OCI-LY7 (cell line): ENCODE measurements around the gene DNAJC21. TPM values are rescaled to one million over a fixed set of nuclear protein-coding genes. Genes with fewer than 3 reads are reported as not detected.
"Not testable (repeated sequence)": the region's sequence is repeated elsewhere in the genome, so short reads cannot be mapped to it uniquely, and the experiment has no call there.

ENCODE experiments used
- BruUV-seq: library from RNA; stranded (reverse); fragments of 400-500 nt; replicated peaks from 2 replicates; lab custom pipeline; 2021; lab: Mats Ljungman, UMichigan
- CTCF ChIA-PET: fragments of 300-600 bp; sonication (Branson Sonifier 250); formaldehyde crosslinking; loops from one replicate; lab custom pipeline; 2022; ENCODE audit warnings: antibody characterized with exemption; ENCODE audit not compliant: unreplicated experiment; lab: Charles Lee
- POLR2A ChIA-PET: fragments of 300-600 bp; sonication (Branson Sonifier 250); formaldehyde crosslinking; loops from one replicate; lab custom pipeline; 2022; ENCODE audit warnings: antibody characterized with exemption; lab: Charles Lee
- DNase-seq: peaks from one replicate; pipeline ENCODE4 v3.0.0-alpha.2; 2015; ENCODE audit warnings: low spot score
- H2AFZ ChIP-seq: fragments of 200-600 bp; sonication (generic), shearing (Covaris generic); 2 replicates; pipeline ENCODE4 v1.6.1; 2014; ENCODE audit warnings: mild to moderate bottlenecking, antibody characterized with exemption, low read length, moderate library complexity
- H3K27ac ChIP-seq: fragments of 200-600 bp; sonication (generic); 2 replicates; pipeline ENCODE4 v1.5.1; 2014; ENCODE audit warnings: mixed run types, low read depth, mild to moderate bottlenecking, moderate library complexity, low read length, inconsistent platforms; ENCODE audit not compliant: poor library complexity, severe bottlenecking
- H3K36me3 ChIP-seq: fragments of 200-600 bp; sonication (generic); 2 replicates; pipeline ENCODE4 v1.6.1; 2014; ENCODE audit warnings: mild to moderate bottlenecking, antibody characterized with exemption, low read length, moderate library complexity, mixed read lengths; ENCODE audit not compliant: insufficient read depth
- H3K4me1 ChIP-seq: fragments of 200-600 bp; sonication (generic); 2 replicates; pipeline ENCODE4 v1.5.1; 2014; ENCODE audit warnings: mild to moderate bottlenecking, low read length; ENCODE audit not compliant: insufficient read depth, poor library complexity, severe bottlenecking
- H3K4me2 ChIP-seq: fragments of 200-600 bp; sonication (generic); 2 replicates; pipeline ENCODE4 v1.6.1; 2014; ENCODE audit warnings: mild to moderate bottlenecking, low read length
- H3K4me3 ChIP-seq: fragments of 200-600 bp; sonication (generic); 2 replicates; pipeline ENCODE4 v1.5.1; 2014; ENCODE audit warnings: mild to moderate bottlenecking, low read depth, low read length; ENCODE audit not compliant: poor library complexity, severe bottlenecking
- H3K79me2 ChIP-seq: fragments of 200-600 bp; sonication (generic); 2 replicates; pipeline ENCODE4 v1.6.1; 2016; ENCODE audit warnings: low read depth, mild to moderate bottlenecking, low read length, moderate library complexity, mixed read lengths; ENCODE audit not compliant: insufficient read depth
- H3K9me2 ChIP-seq: fragments of 200-600 bp; sonication (generic); 2 replicates; pipeline ENCODE4 v1.6.1; 2016; ENCODE audit warnings: mild to moderate bottlenecking, low read length, mixed read lengths; ENCODE audit not compliant: insufficient read depth
- H3K9me3 ChIP-seq: fragments of 200-600 bp; sonication (generic); 2 replicates; pipeline ENCODE4 v1.6.1; 2014; ENCODE audit warnings: mild to moderate bottlenecking, mixed run types, low read length, mixed read lengths
- H4K20me1 ChIP-seq: fragments of 200-600 bp; sonication (generic); 2 replicates; pipeline ENCODE4 v1.6.1; 2014; ENCODE audit warnings: mild to moderate bottlenecking, antibody characterized with exemption, low read length, moderate library complexity, mixed read lengths; ENCODE audit not compliant: insufficient read depth
- CTCF ChIP-seq: fragments of 200-600 bp; sonication (generic); conservative IDR thresholded peaks from 2 replicates; pipeline ENCODE4 v1.5.1; 2014; ENCODE audit warnings: mild to moderate bottlenecking, antibody characterized with exemption, low read length, moderate library complexity, mixed read lengths
- EZH2phosphoT487 ChIP-seq: fragments of 200-600 bp; sonication (generic); IDR thresholded peaks from 2 replicates; pipeline ENCODE4 v1.6.1; 2018; ENCODE audit warnings: low read depth, borderline replicate concordance, mild to moderate bottlenecking, mixed run types, antibody characterized with exemption, low read length, moderate library complexity, mixed read lengths
- intact Hi-C: fragments of 100-400 bp; cut with micrococcal nuclease; formaldehyde crosslinking; loops from one replicate; pipeline ENCODE4 v1.10.0; 2022; ENCODE audit not compliant: unreplicated experiment
- total RNA-seq, 2 experiments: library from RNA; depleted of rRNA in 1 of 2; stranded (reverse); fragments of >200 nt in 1 of 2; shearing (Covaris generic) in 1 of 2; gene quantifications; 2 replicates each; pipeline ENCODE4 v1.2.3, GENCODE V29; 2014 to 2022

The DNAJC21 gene
- total RNA-seq, 2 experiments from 2014 or later = 29.4 to 67.6 TPM

- Histone ChIP-seq H4K20me1 (no peaks in the 10 kb centered on the region), H3K4me1 (no peaks in the 10 kb centered on the region), H3K4me3 (no peak overlapping the region), H3K79me2 (no peaks in the 10 kb centered on the region), H2AFZ (no peak overlapping the region), H3K36me3 (no peaks in the 10 kb centered on the region), H3K9me3 (no peaks in the 10 kb centered on the region), H3K27ac (no peak overlapping the region), H3K4me2 (no peak overlapping the region), H3K9me2 (no peaks in the 10 kb centered on the region)
- no peak for DNase-seq
- intact Hi-C loops = no loop called here
- ChIA-PET CTCF (no interaction called here), POLR2A (no interaction called here)
- no TSS peak for BruUV-seq
- TF ChIP-seq EZH2phosphoT487 (no peak), CTCF (no peak)
These were observed 41.2 kb downstream of the DNAJC21 start for GRCh38 chr5:34970552-34970951.

- POLR2A ChIA-PET, H3K36me3 ChIP-seq, DNase-seq, CTCF ChIA-PET, H3K9me2 ChIP-seq, H4K20me1 ChIP-seq, H2AFZ ChIP-seq, H3K79me2 ChIP-seq, H3K4me1 ChIP-seq, H3K4me3 ChIP-seq, H3K9me3 ChIP-seq, intact Hi-C loops, H3K4me2 ChIP-seq, H3K27ac ChIP-seq, BruUV-seq: not testable (repeated sequence)
These were observed 42.3 kb downstream of the DNAJC21 start for GRCh38 chr5:34971655-34972054.

GRCh38 chr5:34976347-34976746 is 47.0 kb downstream of the DNAJC21 start:
- ChIA-PET CTCF (no interaction called here), POLR2A (no interaction called here)
- H3K79me2 ChIP-seq = no peaks in the 10 kb centered on the region
- H3K9me3 ChIP-seq = peaks cover 3% of the 10 kb centered on the region; the same call in 1 of the 2 replicates
- H3K27ac ChIP-seq = no peak overlapping the region
- H4K20me1 ChIP-seq = no peaks in the 10 kb centered on the region
- DNase-seq = no peak
- BruUV-seq = no TSS peak
- H3K4me3 ChIP-seq = no peak overlapping the region
- H3K4me2 ChIP-seq = no peak overlapping the region
- H3K9me2 ChIP-seq = no peaks in the 10 kb centered on the region
- no peak overlapping the region for H2AFZ ChIP-seq
- no peaks in the 10 kb centered on the region for H3K36me3 ChIP-seq
- intact Hi-C loops = no loop called here
- no peaks in the 10 kb centered on the region for H3K4me1 ChIP-seq
- TF ChIP-seq CTCF (no peak), EZH2phosphoT487 (no peak)
